Measurements from ENCODE around the gene WNT7B. TPM values are rescaled to one million over a fixed set of nuclear protein-coding genes. Genes with fewer than 3 reads are reported as not detected.

The WNT7B gene
- total RNA-seq, 1 experiment from 2014 or later: 0.33 TPM

- Mint-ChIP-seq H3K27ac (no peak overlapping the region), H3K27me3 (ENCODE audit: low read depth) (peaks cover 68% of the 10 kb centered on the region), H3K4me1 (peaks cover 14% of the 10 kb centered on the region), H3K36me3 (peaks cover 3% of the 10 kb centered on the region), H3K9me3 (no peaks in the 10 kb centered on the region), H3K4me3 (peak overlapping the region; percentile 49)
- TF ChIP-seq E2F4 (CRISPR knock-in tag; IDR thresholded peaks at IDR 0.05; ENCODE audit: borderline replicate concordance, low read depth) (no peak), ZNF423 (CRISPR knock-in tag; IDR thresholded peaks at IDR 0.05) (peak; percentile 51; the same call in 1 of the 2 replicates)
- CTCF ChIA-PET: interaction anchor here (0.9 to 1.6 kb wide), 6 partner anchors 31 to 342 kb away, joined by 3 to 8 read pairs (median 4); no protein-coding TSS in a partner anchor
- DNase-seq (ENCODE audit: low spot score): no peak
- ATAC-seq: no peak
- POLR2A ChIA-PET: no interaction called here
Measured at GRCh38 chr22:45975164-45976161, 1.5 kb downstream of the WNT7B start.

DNA sequence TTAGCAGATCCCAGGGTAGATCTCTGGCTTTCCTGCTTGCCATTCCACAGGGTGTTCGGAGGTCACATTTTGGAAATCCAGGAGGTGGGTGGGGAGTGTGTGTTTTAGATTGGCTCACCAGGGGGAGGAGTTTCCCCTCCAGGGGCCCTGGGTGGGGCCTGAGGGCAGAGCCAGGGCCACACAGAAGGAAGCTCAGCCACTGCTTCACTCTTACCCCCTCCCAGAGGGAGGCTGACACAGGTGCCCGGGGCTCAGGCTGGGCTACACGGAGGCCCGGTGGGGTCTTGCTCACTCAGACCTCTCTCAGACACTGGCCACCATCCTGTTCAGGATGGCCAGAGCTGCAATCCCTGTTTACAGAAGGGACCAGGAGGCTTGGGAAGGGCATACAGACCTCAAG, 2.5 kb downstream of the WNT7B start:
- H3K27ac Mint-ChIP-seq: no peak overlapping the region
- peaks cover 3% of the 10 kb centered on the region for H3K36me3 Mint-ChIP-seq
- TF ChIP-seq ZNF671 (CRISPR knock-in tag; IDR thresholded peaks at IDR 0.05): no peak
- no peak for DNase-seq (ENCODE audit: low spot score)
- peaks cover 19% of the 10 kb centered on the region for H3K4me1 Mint-ChIP-seq
- no peaks in the 10 kb centered on the region for H3K9me3 Mint-ChIP-seq
- H3K27me3 Mint-ChIP-seq (ENCODE audit: low read depth): peaks cover 77% of the 10 kb centered on the region
- CTCF ChIA-PET: interaction anchor here (1.1 to 1.6 kb wide), 3 partner anchors 32 to 341 kb away, joined by 3 to 7 read pairs (median 3); no protein-coding TSS in a partner anchor
- no peak for ATAC-seq
- POLR2A ChIA-PET: no interaction called here
- H3K4me3 Mint-ChIP-seq: peak overlapping the region; percentile 49

- DNase-seq (ENCODE audit: low spot score) (no peak), ATAC-seq (no peak)
- H3K27ac Mint-ChIP-seq: no peak overlapping the region
- H3K4me3 Mint-ChIP-seq: 0 out of 2 replicates have a peak overlapping the region, but pooled peaks have one; percentile 35
- ChIA-PET CTCF (interaction anchor here (1.1 to 1.6 kb wide), 2 partner anchors 106 to 109 kb away, joined by 3 to 12 read pairs; no protein-coding TSS in a partner anchor), POLR2A (no interaction called here)
- no peaks in the 10 kb centered on the region for H3K9me3 Mint-ChIP-seq
- peaks cover 88% of the 10 kb centered on the region for H3K27me3 Mint-ChIP-seq (ENCODE audit: low read depth)
- peaks cover 3% of the 10 kb centered on the region for H3K36me3 Mint-ChIP-seq
- peaks cover 21% of the 10 kb centered on the region for H3K4me1 Mint-ChIP-seq
- TF ChIP-seq ZNF138 (CRISPR knock-in tag; conservative IDR thresholded peaks at IDR 0.05): no peak
- TF ChIP-seq, protein P1, sequence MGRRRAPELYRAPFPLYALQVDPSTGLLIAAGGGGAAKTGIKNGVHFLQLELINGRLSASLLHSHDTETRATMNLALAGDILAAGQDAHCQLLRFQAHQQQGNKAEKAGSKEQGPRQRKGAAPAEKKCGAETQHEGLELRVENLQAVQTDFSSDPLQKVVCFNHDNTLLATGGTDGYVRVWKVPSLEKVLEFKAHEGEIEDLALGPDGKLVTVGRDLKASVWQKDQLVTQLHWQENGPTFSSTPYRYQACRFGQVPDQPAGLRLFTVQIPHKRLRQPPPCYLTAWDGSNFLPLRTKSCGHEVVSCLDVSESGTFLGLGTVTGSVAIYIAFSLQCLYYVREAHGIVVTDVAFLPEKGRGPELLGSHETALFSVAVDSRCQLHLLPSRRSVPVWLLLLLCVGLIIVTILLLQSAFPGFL (CRISPR knock-in tag; IDR thresholded peaks at IDR 0.05; ENCODE audit: borderline replicate concordance): no peak
- no peak for TF ChIP-seq ATF3 (CRISPR knock-in tag; conservative IDR thresholded peaks at IDR 0.05)
- TF ChIP-seq ZNF416 (CRISPR knock-in tag; IDR thresholded peaks at IDR 0.05): no peak
- TF ChIP-seq MAX (CRISPR knock-in tag; IDR thresholded peaks at IDR 0.05): no peak
- no peak for TF ChIP-seq NR2C2 (CRISPR knock-in tag; IDR thresholded peaks at IDR 0.05)
Measured at GRCh38 chr22:45972889-45973253, 4.1 kb downstream of the WNT7B start.

- H3K4me1 Mint-ChIP-seq: peaks cover 16% of the 10 kb centered on the region
- H3K27ac Mint-ChIP-seq: no peak overlapping the region
- TF ChIP-seq EMX1 (CRISPR knock-in tag; IDR thresholded peaks at IDR 0.05) (no peak), AR (CRISPR knock-in tag; IDR thresholded peaks at IDR 0.05) (no peak), MXD4 (CRISPR knock-in tag; IDR thresholded peaks at IDR 0.05; ENCODE audit: borderline replicate concordance) (no peak), ZNF138 (CRISPR knock-in tag; conservative IDR thresholded peaks at IDR 0.05) (no peak), ZNF512 (CRISPR knock-in tag; IDR thresholded peaks at IDR 0.05; ENCODE audit: borderline replicate concordance) (no peak), ESRRA (CRISPR knock-in tag; IDR thresholded peaks at IDR 0.05; ENCODE audit: borderline replicate concordance) (no peak), ATF1 (CRISPR knock-in tag; IDR thresholded peaks at IDR 0.05) (no peak)
- H3K36me3 Mint-ChIP-seq: peaks cover 3% of the 10 kb centered on the region
- H3K27me3 Mint-ChIP-seq (ENCODE audit: low read depth): peaks cover 83% of the 10 kb centered on the region
- ChIA-PET POLR2A (no interaction called here), CTCF (interaction anchor here (0.8 to 1.6 kb wide), 7 partner anchors 13 to 394 kb away, joined by 3 to 12 read pairs (median 3); no protein-coding TSS in a partner anchor)
- ATAC-seq: no peak; the same call in 1 of the 2 replicates
- no peak for DNase-seq (ENCODE audit: low spot score)
- no peaks in the 10 kb centered on the region for H3K9me3 Mint-ChIP-seq
- H3K4me3 Mint-ChIP-seq: peak overlapping the region; percentile 35
Measured at GRCh38 chr22:45972091-45972888, 4.7 kb downstream of the WNT7B start.
